Natural killer cell (primary cell): ENCODE data around the gene VN1R5. TPM values are rescaled to one million over a fixed set of nuclear protein-coding genes. Genes with fewer than 3 reads are reported as not detected.
"Not testable (repeated sequence)": the region's sequence is repeated elsewhere in the genome, so short reads cannot be mapped to it uniquely, and the experiment has no call there.

Experiments
- ATAC-seq, 3 donors: fragments of 150-1000 bp in 2 of 3; fragments of 200-7000 bp in 1 of 3; cut with Tn5 transposase; 1 replicate in 1 of 3; 2 replicates in 2 of 3; pipeline ENCODE4 v1.10.0; 2021; ENCODE audit warnings: mild to moderate bottlenecking in 2 of 3, moderate library complexity in 2 of 3
- DNase-seq, 2 donors: peaks; one replicate each; pipeline versions ENCODE4 v3.0.0 to v3.0.0-alpha.2; 2013 to 2021; ENCODE audit warnings: mixed read lengths in 1 of 2
- H3K27ac ChIP-seq: one replicate; pipeline ENCODE4 v1.5.1; 2013; ENCODE audit warnings: mild to moderate bottlenecking, low read length
- H3K27me3 ChIP-seq: one replicate; pipeline ENCODE4 v1.6.1; 2013; ENCODE audit warnings: low read length; ENCODE audit not compliant: control insufficient read depth, insufficient read depth
- H3K36me3 ChIP-seq: one replicate; pipeline ENCODE4 v1.6.1; 2013; ENCODE audit warnings: low read length; ENCODE audit not compliant: control insufficient read depth, insufficient read depth
- H3K4me1 ChIP-seq: one replicate; pipeline ENCODE4 v1.6.1; 2013; ENCODE audit warnings: low read length; ENCODE audit not compliant: control insufficient read depth, insufficient read depth
- H3K4me3 ChIP-seq: one replicate; pipeline ENCODE4 v1.5.1; 2013; ENCODE audit warnings: low read length
- H3K9me3 ChIP-seq: one replicate; pipeline ENCODE4 v1.6.1; 2013; ENCODE audit warnings: low read length; ENCODE audit not compliant: control insufficient read depth, insufficient read depth
- H3K27ac Mint-ChIP-seq, 2 donors: one replicate each; pipeline ENCODE4 v1.8.0; 2022; ENCODE audit warnings: mild to moderate bottlenecking in 2 of 2, mixed read lengths in 2 of 2, moderate library complexity in 1 of 2
- H3K27me3 Mint-ChIP-seq, 2 donors: one replicate each; pipeline ENCODE4 v1.8.0; 2022; ENCODE audit warnings: low read depth in 2 of 2, mixed read lengths in 2 of 2
- H3K36me3 Mint-ChIP-seq: one replicate; pipeline ENCODE4 v1.8.0; 2022; ENCODE audit warnings: mixed read lengths
- H3K4me1 Mint-ChIP-seq, 2 donors: one replicate each; pipeline ENCODE4 v1.8.0; 2022; ENCODE audit warnings: mixed read lengths in 2 of 2
- H3K4me3 Mint-ChIP-seq: one replicate; pipeline ENCODE4 v1.8.0; 2022; ENCODE audit warnings: mild to moderate bottlenecking, moderate library complexity, mixed read lengths
- H3K9me3 Mint-ChIP-seq, 2 donors: one replicate each; pipeline ENCODE4 v1.8.0; 2022; ENCODE audit warnings: mixed read lengths in 2 of 2
- WGBS: methylation state at CpG from one replicate; pipeline ENCODE4 v1.1.7; 2013; ENCODE audit warnings: missing lambda C conversion rate; ENCODE audit not compliant: insufficient coverage; 5-methylcytosine and 5-hydroxymethylcytosine counted together
- intact Hi-C: fragments of 100-400 bp; cut with micrococcal nuclease; formaldehyde crosslinking; loops from one replicate; pipeline ENCODE4 v1.14.2; 2022
- total RNA-seq, 4 donors: library from RNA; stranded (reverse); fragments of 120-200 nt in 1 of 4; gene quantifications; one replicate each; pipeline versions ENCODE4 v1.2.3 to v1.2.4, GENCODE V29; 2013 to 2022
- TF ChIP-seq, protein P1 (sequence below): fragments of 200-600 bp; IDR thresholded peaks from one replicate; pipeline ENCODE4 v1.8.0; 2022; ENCODE audit warnings: antibody characterized with exemption

The VN1R5 gene
- not detected for total RNA-seq
- not detected for total RNA-seq (2013)

DNA sequence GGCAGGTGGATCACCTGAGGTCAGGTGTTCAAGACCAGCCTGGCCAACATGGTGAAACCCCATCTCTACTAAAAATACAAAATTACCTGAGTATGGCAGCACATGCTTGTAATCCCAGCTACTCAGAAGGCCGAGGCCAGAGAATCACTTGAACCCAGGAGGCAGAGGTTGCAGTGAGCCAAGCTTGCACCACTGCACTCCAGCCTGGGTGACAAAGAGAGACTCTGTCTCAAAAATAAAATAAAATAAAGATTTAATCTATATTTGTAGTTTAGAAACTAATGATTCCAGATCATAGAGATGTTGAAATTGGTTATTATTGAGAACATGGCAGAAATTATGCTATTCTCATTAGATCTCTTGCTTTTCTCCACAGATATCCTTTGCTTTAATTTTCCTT lies at the start of gene VN1R5:
TSS of gene VN1R5 (plus strand) at position 301 of the 400 bp plus-strand sequence.
- intact Hi-C loops, H3K4me3 ChIP-seq, H3K27ac ChIP-seq, H3K27me3 ChIP-seq, ATAC-seq, H3K27me3 Mint-ChIP-seq, H3K36me3 Mint-ChIP-seq, H3K36me3 ChIP-seq, H3K9me3 ChIP-seq, H3K4me1 Mint-ChIP-seq, H3K4me3 Mint-ChIP-seq, DNase-seq, H3K4me1 ChIP-seq, H3K27ac Mint-ChIP-seq: not testable (repeated sequence)
- 75% methylated on average over 1 of the region's 1 CpG for WGBS
- peaks cover 0 to 13% of the 10 kb centered on the region in 2 donors for H3K9me3 Mint-ChIP-seq

DNA sequence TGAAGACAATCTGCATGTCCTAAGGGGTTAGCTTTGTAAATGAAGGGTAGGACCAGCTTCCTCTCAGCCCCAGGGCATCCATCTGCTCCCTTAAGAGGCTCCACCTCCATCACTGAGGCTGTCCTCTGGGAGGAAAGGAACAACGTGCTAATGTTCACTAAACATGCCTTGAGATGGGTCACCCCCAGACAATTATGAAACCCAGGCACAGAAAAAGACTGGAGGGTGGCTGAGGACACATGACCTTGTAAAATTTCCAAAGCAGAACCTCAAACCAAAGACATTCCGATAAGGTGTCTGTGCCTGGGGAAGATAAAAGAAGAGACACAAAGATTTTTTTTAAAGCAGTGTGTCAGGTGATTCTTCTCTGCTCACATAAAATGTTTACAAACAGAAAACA lies 46.5 kb upstream of the VN1R5 start:
- TF ChIP-seq, protein P1, sequence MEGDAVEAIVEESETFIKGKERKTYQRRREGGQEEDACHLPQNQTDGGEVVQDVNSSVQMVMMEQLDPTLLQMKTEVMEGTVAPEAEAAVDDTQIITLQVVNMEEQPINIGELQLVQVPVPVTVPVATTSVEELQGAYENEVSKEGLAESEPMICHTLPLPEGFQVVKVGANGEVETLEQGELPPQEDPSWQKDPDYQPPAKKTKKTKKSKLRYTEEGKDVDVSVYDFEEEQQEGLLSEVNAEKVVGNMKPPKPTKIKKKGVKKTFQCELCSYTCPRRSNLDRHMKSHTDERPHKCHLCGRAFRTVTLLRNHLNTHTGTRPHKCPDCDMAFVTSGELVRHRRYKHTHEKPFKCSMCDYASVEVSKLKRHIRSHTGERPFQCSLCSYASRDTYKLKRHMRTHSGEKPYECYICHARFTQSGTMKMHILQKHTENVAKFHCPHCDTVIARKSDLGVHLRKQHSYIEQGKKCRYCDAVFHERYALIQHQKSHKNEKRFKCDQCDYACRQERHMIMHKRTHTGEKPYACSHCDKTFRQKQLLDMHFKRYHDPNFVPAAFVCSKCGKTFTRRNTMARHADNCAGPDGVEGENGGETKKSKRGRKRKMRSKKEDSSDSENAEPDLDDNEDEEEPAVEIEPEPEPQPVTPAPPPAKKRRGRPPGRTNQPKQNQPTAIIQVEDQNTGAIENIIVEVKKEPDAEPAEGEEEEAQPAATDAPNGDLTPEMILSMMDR = no peak
- Mint-ChIP-seq H3K4me3 (peak overlapping the region; percentile 98), H3K36me3 (no peaks in the 10 kb centered on the region), H3K27ac (peak overlapping the region; percentile 93 to 96), H3K27me3 (no peaks in the 10 kb centered on the region), H3K4me1 (peaks cover 55 to 58% of the 10 kb centered on the region in 2 donors), H3K9me3 (no peaks in the 10 kb centered on the region)
- H3K9me3 ChIP-seq = no peaks in the 10 kb centered on the region
- peak in 1 of 2 donors; percentile 18 for DNase-seq
- H3K4me1 ChIP-seq = peaks cover 46% of the 10 kb centered on the region
- intact Hi-C loops = loop anchor here (5.0 kb wide), 1 partner anchor 37 kb away; the partner anchor contains the start of gene ZNF124
- peak overlapping the region; percentile 97 for H3K4me3 ChIP-seq
- 17% methylated on average over 1 of the region's 2 CpGs for WGBS
- no peaks in the 10 kb centered on the region for H3K27me3 ChIP-seq
- H3K36me3 ChIP-seq = no peaks in the 10 kb centered on the region
- H3K27ac ChIP-seq = peak overlapping the region; percentile 99
- ATAC-seq = no peak

DNA sequence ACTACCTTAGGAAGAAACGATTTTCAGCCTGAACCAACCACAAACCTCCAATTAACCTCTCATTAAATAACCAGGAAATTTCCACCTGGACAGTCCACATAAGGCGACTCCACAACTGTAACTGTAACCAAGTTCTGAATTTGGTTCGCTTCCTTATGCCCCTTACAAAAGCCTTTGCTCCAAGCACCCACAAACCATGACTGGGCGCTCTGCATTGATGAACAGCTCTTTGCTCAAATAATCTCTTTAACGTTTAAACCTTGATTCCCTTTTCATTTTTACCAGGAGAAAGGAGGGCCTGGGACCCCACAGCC lies 45.9 kb upstream of the VN1R5 start:
- intact Hi-C loops = loop anchor here (2.0 to 5.0 kb wide), 3 partner anchors 105 to 277 kb away; partner anchors contain the start of genes ZNF496 and ZNF669
- no peak for ATAC-seq
- Mint-ChIP-seq H3K4me3 (peak overlapping the region; percentile 98), H3K27me3 (peaks cover 0 to 2% of the 10 kb centered on the region in 2 donors), H3K9me3 (no peaks in the 10 kb centered on the region), H3K36me3 (no peaks in the 10 kb centered on the region), H3K27ac (peak overlapping the region; percentile 93 to 96), H3K4me1 (peaks cover 52 to 53% of the 10 kb centered on the region in 2 donors)
- H3K27ac ChIP-seq = peak overlapping the region; percentile 99
- no peaks in the 10 kb centered on the region for H3K36me3 ChIP-seq
- no peaks in the 10 kb centered on the region for H3K9me3 ChIP-seq
- WGBS = 2% methylated on average over 5 of the region's 5 CpGs
- H3K27me3 ChIP-seq = no peaks in the 10 kb centered on the region
- peaks cover 40% of the 10 kb centered on the region for H3K4me1 ChIP-seq
- TF ChIP-seq, protein P1 = no peak
- no peak for DNase-seq
- peak overlapping the region; percentile 97 for H3K4me3 ChIP-seq

DNA sequence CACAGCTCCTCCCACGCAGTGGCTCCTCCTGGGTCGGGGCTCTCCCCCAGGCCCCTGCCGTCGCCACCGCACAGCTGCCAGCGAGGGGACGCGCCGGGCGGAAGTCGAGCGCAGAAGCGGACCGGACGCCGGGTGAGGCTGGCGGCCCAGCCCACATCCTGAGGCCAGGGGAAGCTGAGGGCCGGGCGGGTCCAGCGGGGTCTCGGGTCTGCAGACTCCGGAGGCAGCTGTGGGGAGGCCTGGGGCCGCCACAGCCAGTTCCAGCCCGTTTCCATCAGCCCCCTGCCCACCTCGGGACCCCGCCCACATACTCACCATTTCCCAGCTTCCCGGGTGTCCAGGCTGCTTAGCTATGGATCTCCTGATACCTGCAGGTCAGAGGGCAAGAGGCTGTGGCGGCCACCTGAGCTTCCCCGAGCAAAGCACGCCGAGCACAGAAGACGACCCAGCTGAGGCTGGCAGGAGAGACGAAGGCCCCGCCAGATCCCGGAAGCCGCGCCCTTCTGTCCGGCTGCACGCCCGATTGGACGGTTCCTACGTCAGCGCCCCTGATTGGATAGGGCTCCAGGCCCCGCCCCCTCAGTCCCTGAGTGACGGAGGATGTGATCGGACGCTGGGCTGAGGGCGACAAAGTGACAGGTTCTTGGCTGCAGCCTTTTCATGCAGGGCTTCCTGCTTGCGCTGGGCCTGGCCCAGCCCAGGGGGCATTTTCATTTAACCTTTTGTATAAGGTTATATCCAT lies 45.3 kb upstream of the VN1R5 start:
- H3K4me1 Mint-ChIP-seq = peaks cover 47 to 53% of the 10 kb centered on the region in 2 donors

More for the DNA sequence above, 45.3 kb upstream of the VN1R5 start:
- Mint-ChIP-seq H3K4me3 (peak overlapping the region; percentile 98), H3K9me3 (no peaks in the 10 kb centered on the region), H3K36me3 (no peaks in the 10 kb centered on the region), H3K27ac (peak overlapping the region; percentile 93 to 96), H3K27me3 (peaks cover 0 to 3% of the 10 kb centered on the region in 2 donors)
- Histone ChIP-seq H3K27me3 (no peaks in the 10 kb centered on the region), H3K9me3 (no peaks in the 10 kb centered on the region), H3K4me1 (peaks cover 35% of the 10 kb centered on the region), H3K27ac (peak overlapping the region; percentile 99), H3K36me3 (no peaks in the 10 kb centered on the region), H3K4me3 (peak overlapping the region; percentile 97)
- DNase-seq (peak; percentile 96 to 97), ATAC-seq (peak; percentile 96 to 99 (median 97))
- intact Hi-C loops = loop anchor here (2.0 to 5.0 kb wide), 3 partner anchors 106 to 278 kb away; partner anchors contain the start of genes ZNF496 and ZNF669
- under 1% methylated on average over 48 of the region's 49 CpGs for WGBS
- TF ChIP-seq, protein P1 = no peak
